Ovary (tissue), 9 donors: ENCODE data around the gene MCM5. TPM values are rescaled to one million over a fixed set of nuclear protein-coding genes. Genes with fewer than 3 reads are reported as not detected.

Experiments used
- DNase-seq, 5 donors: peaks; one replicate each; pipeline ENCODE4 v3.0.0-alpha.2; 2019 to 2020
- H3K27ac ChIP-seq, 2 donors: fragments of 200-600 bp; one replicate each; pipeline versions ENCODE4 v1.5.1 to v1.8.0; 2019 to 2022
- H3K27me3 ChIP-seq: fragments of 200-600 bp; one replicate; pipeline ENCODE4 v1.8.0; 2022
- H3K36me3 ChIP-seq: fragments of 200-600 bp; sonication (generic); one replicate; pipeline ENCODE4 v1.5.1; 2019
- H3K4me1 ChIP-seq: one replicate; pipeline ENCODE4 v1.8.1; 2013; ENCODE audit warnings: mild to moderate bottlenecking, moderate library complexity; ENCODE audit not compliant: insufficient read depth
- H3K4me3 ChIP-seq: fragments of 200-600 bp; sonication (generic); one replicate; pipeline ENCODE4 v1.5.1; 2017
- H3K9me3 ChIP-seq, 2 donors: fragments of 200-600 bp in 1 of 2; sonication (generic) in 1 of 2; one replicate each; pipeline versions ENCODE4 v1.5.1 to v1.8.1; 2013 to 2019; ENCODE audit warnings: mild to moderate bottlenecking in 1 of 2, moderate library complexity in 1 of 2
- EP300 ChIP-seq: sonication (generic); formaldehyde crosslinking; IDR thresholded peaks from one replicate; pipeline ENCODE4 v1.6.1; 2017; ENCODE audit warnings: antibody characterized with exemption
- POLR2A ChIP-seq: fragments of 450-650 bp; IDR thresholded peaks from one replicate; pipeline ENCODE4 v1.6.1; 2017; ENCODE audit warnings: antibody characterized with exemption, mild to moderate bottlenecking, moderate library complexity
- WGBS, 3 donors: extraction: QIAGEN DNeasy Blood & Tissue Kit in 1 of 3; methylation state at CpG; one replicate each; pipeline versions ENCODE4 v1.1.5 to v1.1.7; 2013 to 2017; 5-methylcytosine and 5-hydroxymethylcytosine counted together
- intact Hi-C, 4 donors: fragments of 100-400 bp; cut with DNase I; formaldehyde crosslinking; loops; one replicate each; pipeline versions ENCODE4 v1.11.0 to v1.15.1; 2022 to 2023
- polyA plus RNA-seq, 2 donors: library from polyadenylated mRNA; stranded (reverse); fragments of 200-250 nt in 1 of 2; fragments of 350-450 nt in 1 of 2; fragmentation: Illumina TruSeq in 1 of 2; extraction: RNeasy Lipid Tissue Mini Kit (QIAGEN cat#74804) in 1 of 2; gene quantifications; one replicate each; pipeline ENCODE4 v1.2.3, GENCODE V29; 2013 to 2014
- total RNA-seq, 7 donors: library from RNA; depleted of rRNA in 2 of 7; stranded (reverse); fragments of >200 nt in 2 of 7; fragmentation: NEBNext Ultra II Directional in 3 of 7; extraction: Animal tissue kit (Norgen Biotek cat#: 25700) in 3 of 7; gene quantifications; one replicate each; pipeline versions ENCODE4 v1.1.0 to v1.2.4, GENCODE V29; 2016 to 2023
- TF ChIP-seq, protein P1 (sequence below), 3 donors: fragments of 450-650 bp in 2 of 3; fragments of 200-600 bp in 1 of 3; IDR thresholded peaks; one replicate each; pipeline versions ENCODE4 v1.5.1 to v1.8.0; 2016 to 2022; ENCODE audit warnings: antibody characterized with exemption in 3 of 3, mild to moderate bottlenecking in 1 of 3
- donor health status: DM: no; HTN: no; CAD: no; lungs with moderate emphysema.
- donor health status: DM: no; HTN: no; CAD: no.
- donor health status: Bipolar disorder and iron deficiency.
- donor health status: DM: yes; HTN: yes; CAD: no.
- donor health status: DM: no; HTN: no; CAD: no.
- donor health status: DM: yes; HTN: yes; CAD: no.

The MCM5 gene
- total and polyA plus RNA-seq, 9 donors, result 6.6 to 42.5 (median 39.1) TPM

GRCh38 chr22:35452810-35453743 is 53.1 kb downstream of the MCM5 start:
- H3K4me1 ChIP-seq, result no peaks in the 10 kb centered on the region
- no peaks in the 10 kb centered on the region for H3K27me3 ChIP-seq
- H3K36me3 ChIP-seq, result no peaks in the 10 kb centered on the region
- no peak for DNase-seq
- intact Hi-C loops, result no loop called here
- no peak overlapping the region for H3K4me3 ChIP-seq
- WGBS, 3 donors, result 82 to 84% (median 83%) methylated on average over 13 of the region's 13 CpGs
- no peak overlapping the region for H3K27ac ChIP-seq
- no peaks in the 10 kb centered on the region for H3K9me3 ChIP-seq
- TF ChIP-seq EP300 (no peak), POLR2A (no peak)
- TF ChIP-seq, protein P1, sequence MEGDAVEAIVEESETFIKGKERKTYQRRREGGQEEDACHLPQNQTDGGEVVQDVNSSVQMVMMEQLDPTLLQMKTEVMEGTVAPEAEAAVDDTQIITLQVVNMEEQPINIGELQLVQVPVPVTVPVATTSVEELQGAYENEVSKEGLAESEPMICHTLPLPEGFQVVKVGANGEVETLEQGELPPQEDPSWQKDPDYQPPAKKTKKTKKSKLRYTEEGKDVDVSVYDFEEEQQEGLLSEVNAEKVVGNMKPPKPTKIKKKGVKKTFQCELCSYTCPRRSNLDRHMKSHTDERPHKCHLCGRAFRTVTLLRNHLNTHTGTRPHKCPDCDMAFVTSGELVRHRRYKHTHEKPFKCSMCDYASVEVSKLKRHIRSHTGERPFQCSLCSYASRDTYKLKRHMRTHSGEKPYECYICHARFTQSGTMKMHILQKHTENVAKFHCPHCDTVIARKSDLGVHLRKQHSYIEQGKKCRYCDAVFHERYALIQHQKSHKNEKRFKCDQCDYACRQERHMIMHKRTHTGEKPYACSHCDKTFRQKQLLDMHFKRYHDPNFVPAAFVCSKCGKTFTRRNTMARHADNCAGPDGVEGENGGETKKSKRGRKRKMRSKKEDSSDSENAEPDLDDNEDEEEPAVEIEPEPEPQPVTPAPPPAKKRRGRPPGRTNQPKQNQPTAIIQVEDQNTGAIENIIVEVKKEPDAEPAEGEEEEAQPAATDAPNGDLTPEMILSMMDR (IDR thresholded peaks at IDR 0.05), result no peak

DNA sequence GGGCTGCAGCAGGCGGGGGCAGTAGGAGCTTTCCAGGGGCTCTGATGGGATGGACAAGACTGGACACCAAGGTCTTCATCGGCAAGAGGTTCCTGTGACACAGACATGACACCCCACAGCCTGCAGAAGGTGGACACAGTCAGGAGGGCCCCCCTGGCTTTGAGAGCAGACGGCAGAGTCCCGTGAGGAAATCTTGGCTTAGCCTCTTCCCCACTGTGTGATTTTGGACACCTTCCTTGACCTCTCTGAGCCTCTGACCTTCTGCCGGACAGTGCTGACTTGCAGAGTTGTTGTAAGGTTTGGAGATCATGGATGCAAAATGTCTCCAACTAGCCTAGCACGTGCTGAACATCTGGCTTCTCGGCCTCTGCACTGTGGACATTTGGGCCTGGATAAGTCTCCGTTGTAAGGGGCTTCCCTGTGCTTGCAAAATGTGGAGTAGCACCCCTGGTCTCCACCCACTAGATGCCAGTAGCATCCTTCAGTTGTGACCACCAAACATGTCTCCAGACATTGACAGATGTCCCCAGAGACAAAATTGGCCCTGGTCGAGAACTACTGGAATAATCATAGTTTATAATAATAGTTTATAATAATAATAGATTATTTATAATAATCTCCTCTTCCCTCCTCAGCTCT is 54.6 kb downstream of the MCM5 start:
- no peaks in the 10 kb centered on the region for H3K9me3 ChIP-seq
- WGBS, 3 donors, result 23 to 38% (median 23%) methylated on average over 9 of the region's 9 CpGs
- no peak overlapping the region for H3K27ac ChIP-seq
- no peaks in the 10 kb centered on the region for H3K27me3 ChIP-seq
- no peaks in the 10 kb centered on the region for H3K36me3 ChIP-seq
- no peaks in the 10 kb centered on the region for H3K4me1 ChIP-seq
- TF ChIP-seq POLR2A (no peak), EP300 (no peak)
- TF ChIP-seq, protein P1 (IDR thresholded peaks at IDR 0.05), result no peak
- DNase-seq, result no peak
- intact Hi-C loops, result loop anchor here in 1 of 4 donors (5.0 kb wide), 1 partner anchor 47 kb away; no protein-coding TSS in a partner anchor
- H3K4me3 ChIP-seq, result no peak overlapping the region

- 92 to 93% (median 93%) methylated on average over 5 of the region's 5 CpGs for WGBS, 3 donors
- Histone ChIP-seq H3K36me3 (no peaks in the 10 kb centered on the region), H3K4me3 (no peak overlapping the region), H3K27ac (no peak overlapping the region), H3K27me3 (no peaks in the 10 kb centered on the region), H3K4me1 (no peaks in the 10 kb centered on the region), H3K9me3 (no peaks in the 10 kb centered on the region)
- intact Hi-C loops, result loop anchor here in 1 of 4 donors (5.0 kb wide), 1 partner anchor 48 kb away; no protein-coding TSS in a partner anchor
- TF ChIP-seq EP300 (no peak), POLR2A (no peak)
- TF ChIP-seq, protein P1 (IDR thresholded peaks at IDR 0.05), result no peak
- no peak for DNase-seq
Measured at GRCh38 chr22:35455529-35455928, 55.6 kb downstream of the MCM5 start.

DNA sequence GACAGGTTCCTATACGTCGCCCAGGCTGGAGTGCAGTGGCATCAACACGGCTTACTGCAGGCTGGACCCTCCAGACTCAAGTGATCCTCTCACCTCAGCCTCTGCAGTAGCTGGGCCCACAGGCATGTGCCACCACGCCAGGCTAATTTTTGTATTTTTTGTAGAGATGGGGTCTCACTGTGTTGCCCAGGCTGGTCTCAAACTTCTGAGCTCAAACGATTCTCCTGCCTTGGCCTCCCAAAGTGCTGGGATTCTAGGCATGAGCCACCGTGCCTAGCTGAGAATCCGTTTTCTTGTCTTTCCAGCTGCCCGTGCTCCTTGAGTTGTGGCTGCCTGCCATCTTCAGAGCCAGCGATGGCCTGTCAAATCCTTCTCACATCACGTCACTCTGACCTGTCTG is 56.8 kb downstream of the MCM5 start:
- no peak for DNase-seq
- intact Hi-C loops, result loop anchor here in 1 of 4 donors (5.0 kb wide), 1 partner anchor 49 kb away; no protein-coding TSS in a partner anchor
- TF ChIP-seq, protein P1 (IDR thresholded peaks at IDR 0.05), result no peak
- no peak for TF ChIP-seq EP300
- TF ChIP-seq POLR2A, result no peak

More for the DNA sequence above, 56.8 kb downstream of the MCM5 start:
- H3K27ac ChIP-seq, result no peak overlapping the region
- no peaks in the 10 kb centered on the region for H3K4me1 ChIP-seq
- H3K4me3 ChIP-seq, result no peak overlapping the region
- H3K27me3 ChIP-seq, result no peaks in the 10 kb centered on the region
- H3K9me3 ChIP-seq, result no peaks in the 10 kb centered on the region
- no peaks in the 10 kb centered on the region for H3K36me3 ChIP-seq
- WGBS, 3 donors, result 92 to 94% (median 93%) methylated on average over 10 of the region's 10 CpGs
